GM18867 (cell line): ENCODE data around the gene TFR2.

Experiments
- ATAC-seq: cut with Tn5 transposase; IDR thresholded peaks from one replicate; pipeline ENCODE4 v1.9.1; 2021; ENCODE audit warnings: mild to moderate bottlenecking, moderate library complexity; ENCODE audit not compliant: unreplicated experiment

The TFR2 gene

GRCh38 chr7:100641463-100641859, at the start of gene TFR2:
Gene TFR2, minus strand, starts transcription at chr7:100641552. Its CDS starts 43 bp downstream, at chr7:100641509.
- no peak for ATAC-seq

- ATAC-seq = no peak
Observed at GRCh38 chr7:100689230-100690135, 48.1 kb upstream of the TFR2 start.

- no peak for ATAC-seq
Observed at GRCh38 chr7:100688326-100688860, 47.0 kb upstream of the TFR2 start.

- no peak for ATAC-seq
Observed at GRCh38 chr7:100687751-100688300, 46.5 kb upstream of the TFR2 start.

GRCh38 chr7:100687261-100687660, 45.9 kb upstream of the TFR2 start:
- no peak for ATAC-seq

GRCh38 chr7:100686822-100687211, 45.5 kb upstream of the TFR2 start:
- ATAC-seq = no peak

- ATAC-seq = no peak
Observed at GRCh38 chr7:100686201-100686821, 45.0 kb upstream of the TFR2 start.

GRCh38 chr7:100685631-100686145, 44.3 kb upstream of the TFR2 start:
- ATAC-seq = no peak

GRCh38 chr7:100685049-100685605, 43.8 kb upstream of the TFR2 start:
- ATAC-seq = no peak

GRCh38 chr7:100684534-100685042, 43.2 kb upstream of the TFR2 start:
- ATAC-seq = no peak

- ATAC-seq = no peak
Observed at GRCh38 chr7:100683659-100684533, 42.5 kb upstream of the TFR2 start.

- no peak for ATAC-seq
Observed at GRCh38 chr7:100682991-100683658, 41.8 kb upstream of the TFR2 start.

GRCh38 chr7:100682228-100682741, 40.9 kb upstream of the TFR2 start:
- ATAC-seq = no peak

GRCh38 chr7:100681491-100682227, 40.3 kb upstream of the TFR2 start:
- ATAC-seq = no peak

- ATAC-seq = no peak
Observed at GRCh38 chr7:100680576-100681271, 39.4 kb upstream of the TFR2 start.

- ATAC-seq = no peak
Observed at GRCh38 chr7:100679927-100680575, 38.7 kb upstream of the TFR2 start.

- ATAC-seq = no peak
Observed at GRCh38 chr7:100679129-100679926, 38.0 kb upstream of the TFR2 start.
